Endothelial cell of hepatic sinusoid (primary cell): ENCODE results near the gene NPTXR.

Source experiments
- in situ Hi-C: cut with HindIII; loops from 2 replicates; pipeline ENCODE4 v1.10.0; 2017; ENCODE audit warnings: low sequenced_read_pairs

NPTXR gene

DNA sequence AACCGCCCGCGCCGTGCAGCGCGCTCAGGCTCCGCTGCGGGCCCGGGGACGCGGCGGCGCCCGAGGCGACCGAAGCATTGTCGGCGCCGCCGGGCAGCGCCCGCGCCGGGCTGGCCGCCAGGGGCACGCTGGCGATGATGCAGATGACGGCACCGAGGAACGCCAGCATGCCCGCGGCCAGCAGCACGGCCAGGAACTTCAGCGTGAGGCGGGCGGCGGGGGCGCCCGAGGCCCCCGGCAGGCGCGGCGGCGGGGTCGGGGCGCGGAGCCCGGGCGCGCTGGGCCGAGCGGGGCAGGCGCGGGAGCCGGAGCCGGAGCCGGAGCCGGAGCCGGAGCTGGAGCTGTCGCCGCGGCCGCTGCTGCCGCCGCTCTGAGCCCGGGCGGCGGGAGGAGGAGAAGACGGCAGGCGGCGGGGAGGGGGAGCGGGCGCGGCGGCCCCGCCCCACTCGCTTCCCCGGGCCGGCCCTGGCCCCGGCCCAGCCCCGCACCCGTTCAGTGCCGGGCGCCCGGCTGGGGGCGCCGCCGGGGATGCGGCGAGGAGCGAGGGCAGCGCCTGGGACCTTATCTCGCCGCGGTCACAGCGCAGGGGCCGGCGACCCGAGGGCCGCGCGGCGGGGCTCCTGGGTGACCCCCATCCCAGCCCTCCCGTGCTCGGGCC lies at the start of gene NPTXR:
Gene NPTXR, minus strand, starts transcription at position 372 of the 658 bp plus-strand sequence.
- in situ Hi-C loops = no loop called here

DNA sequence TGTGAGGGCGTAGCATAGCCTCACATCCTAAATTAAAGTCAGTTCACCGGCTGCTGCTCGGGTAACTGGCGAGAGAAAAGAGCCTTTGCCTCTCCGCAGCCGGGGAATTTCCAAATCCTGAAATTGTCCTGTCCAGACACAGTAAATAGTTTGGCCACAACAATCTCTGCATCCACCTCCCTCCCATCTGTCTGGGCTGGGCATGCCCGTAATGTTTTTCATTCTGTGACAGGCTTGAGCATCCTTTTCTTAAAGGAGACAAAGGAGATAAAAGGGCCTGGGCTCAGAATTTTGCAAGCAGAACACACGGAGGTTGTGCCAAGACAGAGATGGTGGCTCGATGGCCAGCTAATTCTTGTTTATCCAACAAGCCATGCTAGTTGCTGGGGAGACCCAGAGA lies 47.4 kb upstream of the NPTXR start:
- in situ Hi-C loops = no loop called here

DNA sequence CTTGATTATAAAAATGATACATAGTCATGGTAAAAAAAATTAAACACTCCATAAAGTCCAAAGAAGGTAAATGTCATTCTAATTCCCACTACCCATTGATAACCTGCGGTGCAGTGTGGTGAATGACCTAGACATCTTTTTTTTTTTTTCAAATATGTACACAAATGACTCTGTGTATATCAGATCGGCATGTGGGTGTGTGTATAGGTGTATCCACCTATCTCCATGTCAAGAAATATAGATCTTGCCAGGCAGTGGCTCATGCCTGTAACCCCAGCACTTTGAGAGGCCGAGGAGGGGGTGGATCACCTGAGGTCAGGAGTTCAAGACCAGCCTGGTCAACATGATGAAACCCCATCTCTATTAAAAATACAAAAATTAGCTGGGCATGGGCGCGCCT lies 46.5 kb upstream of the NPTXR start:
- in situ Hi-C loops = no loop called here

DNA sequence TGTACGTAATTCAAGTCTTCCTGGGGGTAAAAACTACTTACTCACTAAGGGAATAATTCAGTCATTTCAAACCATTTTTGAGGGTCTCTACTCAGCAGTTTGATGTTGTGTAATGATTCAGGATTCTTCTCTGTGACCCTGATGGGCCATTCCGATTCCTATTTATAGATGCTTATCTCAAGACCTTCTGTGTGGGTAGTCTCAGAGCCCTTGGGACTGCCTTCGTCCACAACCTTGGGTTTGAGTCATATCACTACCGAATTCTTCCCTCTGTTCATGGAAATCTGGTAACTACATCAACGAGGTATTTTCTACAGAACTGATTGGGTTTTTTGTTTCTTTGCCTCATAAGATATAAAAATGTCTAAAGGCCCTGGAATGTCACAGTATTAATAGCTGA lies 42.5 kb upstream of the NPTXR start:
- in situ Hi-C loops = no loop called here

DNA sequence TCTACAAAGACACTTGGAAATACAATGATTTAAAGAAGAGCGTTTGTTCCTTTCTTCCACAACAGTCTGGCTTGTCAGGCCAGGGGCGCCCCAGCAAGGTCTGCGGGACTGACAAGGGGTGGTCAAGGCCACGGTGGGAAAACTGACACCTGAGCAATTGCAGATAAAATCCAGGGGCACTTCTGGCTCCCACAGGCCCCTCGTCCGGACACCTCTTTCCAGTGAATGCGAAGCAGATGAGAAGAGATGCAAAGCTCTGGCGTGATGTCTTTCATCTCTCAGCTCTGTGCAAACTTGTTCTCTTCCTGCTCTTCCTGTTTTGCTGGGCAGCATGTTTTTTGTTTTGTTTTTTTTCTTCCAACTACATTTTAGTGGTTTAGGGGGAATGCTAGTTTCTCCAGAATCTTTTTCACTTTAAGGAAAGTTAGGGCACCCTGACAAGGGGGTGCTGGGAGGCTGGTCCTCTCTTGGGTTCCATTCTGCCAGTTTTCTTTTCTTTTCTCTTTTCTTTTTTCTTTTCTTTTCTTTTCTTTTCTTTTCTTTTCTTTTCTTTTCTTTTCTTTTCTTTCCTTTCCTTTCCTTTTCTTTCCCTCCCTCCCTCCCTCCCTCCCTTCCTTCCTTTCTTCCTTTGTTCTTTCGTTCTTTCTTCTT lies 39.3 kb upstream of the NPTXR start:
- in situ Hi-C loops = no loop called here

DNA sequence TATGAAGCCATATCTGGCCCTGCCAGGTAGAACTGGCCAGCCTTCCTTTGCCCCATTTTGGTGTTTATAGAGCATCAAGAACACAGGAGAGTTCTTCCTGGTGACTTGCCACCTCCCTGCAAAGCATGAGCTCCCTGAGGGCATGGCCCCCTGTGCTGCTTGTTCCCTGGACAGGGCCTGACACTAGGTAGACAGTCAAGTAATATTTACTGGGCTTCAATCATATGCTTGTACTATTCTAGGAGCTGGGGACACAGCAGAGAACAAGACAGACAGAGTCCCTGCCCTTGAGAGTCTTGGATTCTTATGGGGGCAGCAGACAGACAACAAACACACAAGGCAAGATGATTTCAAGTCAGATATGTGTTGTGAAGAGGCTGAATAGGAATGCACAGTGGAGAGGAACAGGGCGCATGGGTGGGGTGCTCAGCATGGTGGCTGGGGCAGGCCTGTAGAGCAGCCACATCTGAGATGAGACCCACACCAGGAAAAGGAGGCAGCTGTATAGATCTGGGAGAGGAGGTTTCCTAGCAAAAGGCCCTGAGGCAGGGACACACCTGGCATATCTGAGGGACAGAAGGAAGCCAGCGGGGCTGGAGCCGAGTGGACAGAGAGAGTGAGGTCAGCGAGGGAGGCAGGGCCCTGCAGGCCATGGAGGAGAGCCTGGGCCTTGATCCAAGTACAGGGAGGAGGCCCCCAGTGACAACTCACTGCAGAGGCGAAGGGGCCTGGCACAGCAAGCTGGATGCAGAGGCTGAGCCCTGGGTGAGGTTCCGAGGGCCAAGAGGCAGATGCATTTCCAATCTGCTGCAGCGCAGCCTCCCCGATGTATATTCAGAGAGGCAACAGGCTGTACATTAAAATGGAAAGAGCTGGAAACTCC lies 38.4 kb upstream of the NPTXR start:
- in situ Hi-C loops = no loop called here

DNA sequence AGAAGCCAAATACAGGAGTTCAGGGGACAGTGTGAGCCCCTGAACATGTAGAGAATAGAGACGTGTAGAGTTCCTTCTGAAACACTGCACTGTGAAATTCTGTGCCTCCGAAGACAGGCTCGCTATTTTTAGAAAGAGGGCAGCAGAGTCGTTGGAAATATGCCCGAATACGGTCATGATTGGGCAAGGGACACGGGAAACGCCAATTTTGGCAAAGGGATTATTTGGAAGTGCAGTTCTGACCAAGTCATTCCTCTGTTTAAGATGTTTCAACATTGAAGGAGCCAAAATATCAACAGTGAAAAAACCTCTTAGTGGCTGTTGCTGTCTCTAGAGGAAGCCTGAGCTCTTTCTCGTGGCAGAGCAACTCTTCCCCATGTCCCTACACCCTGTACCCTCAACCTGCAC lies 37.6 kb upstream of the NPTXR start:
- in situ Hi-C loops = no loop called here

DNA sequence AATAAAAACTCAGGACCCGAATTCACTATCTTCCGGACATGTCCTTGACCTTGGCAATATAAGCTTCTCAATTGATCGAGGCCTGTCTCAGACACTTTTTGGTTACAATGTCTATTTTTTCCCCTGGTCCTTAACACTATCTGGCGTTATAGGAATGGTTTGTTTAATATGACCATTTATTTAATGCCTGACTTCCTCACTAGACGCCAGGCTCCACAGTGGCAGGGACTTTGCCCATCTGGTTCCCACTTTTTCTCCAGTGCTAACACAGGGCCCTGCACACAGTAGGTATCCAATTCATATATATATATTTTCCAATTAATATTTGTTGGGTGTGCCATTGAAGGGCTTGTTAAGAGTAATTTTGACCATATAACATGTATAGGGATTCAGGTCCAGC lies 36.1 kb upstream of the NPTXR start:
- in situ Hi-C loops = no loop called here

DNA sequence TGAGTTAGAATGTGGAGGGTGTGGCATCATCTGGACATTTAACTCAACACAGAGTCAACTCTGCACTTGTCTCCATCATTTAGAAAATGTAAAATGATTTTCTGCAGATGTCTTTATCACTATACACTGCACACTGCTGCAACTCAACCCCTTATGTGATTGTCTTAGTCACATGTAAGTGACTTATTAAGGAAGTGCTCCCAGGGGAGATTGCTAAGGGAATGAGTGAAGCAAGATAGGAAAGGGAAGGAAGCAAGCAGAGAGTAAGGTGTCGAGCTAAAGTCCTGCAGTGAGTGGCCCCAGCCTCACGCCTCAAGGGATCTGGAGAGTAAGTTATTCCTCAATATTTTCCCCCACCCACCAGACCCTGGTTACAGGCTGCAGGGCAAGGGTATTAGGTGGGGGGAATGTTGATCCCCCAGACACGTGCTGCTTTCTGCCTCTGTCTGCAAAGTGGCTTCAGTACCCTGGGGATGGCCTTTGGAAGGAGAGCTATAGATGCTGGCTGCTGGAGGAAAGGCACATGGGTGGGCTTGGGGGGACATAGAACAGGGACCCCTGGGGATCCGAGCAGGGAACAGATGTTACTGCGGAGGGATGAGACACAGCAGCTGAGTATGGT lies 35.4 kb upstream of the NPTXR start:
- in situ Hi-C loops = no loop called here

DNA sequence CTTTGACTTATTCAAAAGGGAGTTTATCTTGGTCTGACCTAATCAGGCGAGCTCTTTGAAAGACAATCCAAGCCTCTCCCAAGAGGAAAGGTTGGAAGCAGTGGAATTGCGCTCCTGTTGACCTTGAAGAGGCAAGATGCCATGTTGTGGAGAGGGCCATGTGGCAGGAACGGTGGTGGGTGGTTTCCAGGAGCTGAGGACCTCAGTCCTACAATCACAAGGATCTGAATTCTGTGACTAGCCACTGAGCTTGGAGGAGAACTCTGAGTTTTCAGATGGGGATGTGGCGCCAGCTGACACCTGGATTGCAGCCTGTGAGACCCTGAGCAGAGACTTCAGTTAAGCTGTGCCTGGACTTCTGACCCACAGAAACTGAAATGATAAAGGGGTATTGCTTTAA lies 34.2 kb upstream of the NPTXR start:
- in situ Hi-C loops = no loop called here

DNA sequence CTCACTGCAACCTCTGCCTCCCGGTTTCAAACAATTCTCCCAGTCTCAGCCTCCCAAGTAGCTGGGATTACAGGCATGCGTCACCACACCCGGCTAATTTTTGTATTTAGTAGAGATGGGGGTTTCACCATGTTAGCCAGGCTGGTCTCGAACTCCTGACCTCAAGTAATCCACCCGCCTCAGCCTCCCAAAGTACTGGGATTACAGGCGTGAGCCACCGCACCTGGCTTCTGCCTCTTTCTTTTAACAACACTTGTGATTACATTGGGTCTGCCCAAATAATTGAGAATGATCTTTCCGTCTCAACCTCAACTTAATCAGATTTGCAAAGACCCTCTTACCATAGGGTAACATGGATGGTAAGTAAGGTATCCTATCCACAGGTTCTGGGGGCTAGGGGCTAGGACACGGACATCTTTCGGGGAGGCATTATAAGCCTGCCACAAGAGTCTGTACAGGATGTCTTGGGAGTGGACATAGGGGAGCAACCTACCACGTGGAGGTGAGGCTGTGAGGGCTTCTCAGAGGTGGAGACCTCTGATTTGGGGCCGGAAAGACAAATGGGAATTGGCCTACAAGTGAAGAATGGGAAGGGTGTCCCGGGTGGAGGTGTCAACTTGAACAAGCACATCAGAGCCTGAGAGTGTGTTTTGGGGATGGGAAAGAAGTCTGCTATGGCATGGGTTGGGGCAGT lies 30.8 kb upstream of the NPTXR start:
- in situ Hi-C loops = no loop called here

DNA sequence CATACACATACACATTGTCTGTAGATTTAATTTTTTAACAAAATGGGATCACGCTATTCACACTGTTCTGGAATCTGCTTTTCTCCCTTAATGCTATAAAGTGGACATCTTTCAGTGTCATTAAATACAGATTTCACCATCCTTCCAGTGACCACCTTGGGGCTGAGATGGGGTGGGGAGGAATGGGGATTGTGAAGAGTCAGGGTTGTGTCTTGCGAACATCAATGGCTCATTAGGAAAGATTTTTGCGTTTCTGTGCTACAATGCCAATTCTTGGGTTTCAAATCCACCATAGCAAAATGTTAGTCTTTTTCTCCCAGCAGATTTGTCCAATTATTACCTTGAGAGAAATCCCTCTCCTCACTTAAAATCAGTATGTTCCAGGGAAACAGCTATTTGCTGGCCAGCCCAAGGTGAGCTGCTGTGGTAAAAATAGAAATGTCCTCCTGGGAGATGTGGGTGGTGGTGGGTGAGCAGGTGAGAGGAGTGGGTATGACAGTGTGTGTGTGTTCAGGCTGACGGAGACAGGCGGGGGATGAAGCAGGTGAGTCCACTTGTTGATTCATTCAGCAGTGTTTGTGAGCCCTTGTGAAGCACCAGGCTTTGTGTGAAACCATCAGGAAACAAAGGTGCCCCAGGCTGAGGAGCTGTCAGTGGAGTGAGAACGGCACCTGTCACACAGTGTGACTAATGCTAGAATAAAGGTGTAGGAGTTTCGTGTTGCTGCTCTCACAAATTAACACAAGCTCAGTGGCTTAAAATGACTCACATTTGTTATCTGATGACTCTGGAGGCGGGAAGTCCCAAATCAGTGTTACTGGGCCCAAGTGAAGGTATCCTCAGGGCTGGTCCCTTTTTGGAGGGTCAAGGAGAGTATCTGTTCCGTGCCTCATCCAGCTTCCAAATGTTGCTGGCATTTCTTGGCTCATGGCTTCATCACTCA lies 29.9 kb upstream of the NPTXR start:
- in situ Hi-C loops = no loop called here

DNA sequence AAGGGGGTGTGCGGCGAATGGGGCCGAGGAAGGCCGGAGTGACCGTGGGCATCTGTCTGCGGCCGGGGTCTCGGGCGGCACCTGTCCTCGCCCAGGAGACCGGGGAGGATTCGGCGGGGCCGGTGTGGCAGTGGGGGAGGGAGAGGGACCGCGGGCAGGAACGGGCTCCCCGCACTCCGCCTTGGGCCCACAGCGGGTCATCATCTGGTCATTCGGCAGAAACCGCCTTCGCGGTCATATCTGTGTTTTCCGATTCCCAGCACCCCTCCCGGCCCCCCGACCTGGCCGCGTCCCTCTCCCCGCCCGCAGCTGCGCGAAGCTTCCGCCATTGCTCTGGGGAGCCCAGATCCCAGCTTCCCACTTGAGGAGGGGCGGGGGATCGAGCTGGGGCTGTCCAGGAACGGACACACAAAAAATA lies 29.0 kb upstream of the NPTXR start:
- in situ Hi-C loops = no loop called here

DNA sequence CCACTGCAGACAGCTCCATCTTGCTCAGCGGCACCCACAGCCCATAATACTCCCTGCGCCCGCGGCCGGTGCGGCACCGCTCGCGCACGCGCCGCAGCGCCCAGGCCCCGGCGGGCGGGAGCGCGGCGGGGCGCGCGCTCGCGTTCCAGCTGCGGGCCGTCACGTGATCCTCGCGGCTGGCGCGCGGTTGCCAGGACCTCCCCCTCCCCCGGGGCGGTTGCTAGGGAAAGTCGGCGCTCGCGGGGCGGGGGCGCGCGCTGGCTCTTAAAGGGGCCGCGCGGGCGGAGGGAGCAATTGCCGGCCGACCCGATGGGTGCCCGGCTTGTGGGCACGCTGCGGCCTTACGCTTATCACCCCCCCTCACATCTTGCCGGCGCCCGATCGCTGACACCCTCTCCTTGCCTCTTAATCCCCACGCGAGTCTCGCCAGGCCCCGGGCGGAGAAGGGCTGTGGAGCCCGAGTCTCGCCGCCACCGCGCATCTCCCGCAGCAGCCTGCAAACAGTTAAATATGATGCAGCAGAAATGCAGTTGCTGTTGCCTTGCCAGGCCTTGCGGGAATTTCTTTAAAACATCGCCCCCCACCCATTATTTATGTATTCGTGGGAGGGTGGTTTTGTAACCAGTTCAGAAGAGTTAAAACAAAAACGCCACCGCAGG lies 28.5 kb upstream of the NPTXR start, which contains the start of gene CBX6:
Gene CBX6, minus strand, starts transcription at position 45 of the 659 bp plus-strand sequence. Its CDS starts 26 bp downstream, at position 19.
- in situ Hi-C loops = no loop called here

DNA sequence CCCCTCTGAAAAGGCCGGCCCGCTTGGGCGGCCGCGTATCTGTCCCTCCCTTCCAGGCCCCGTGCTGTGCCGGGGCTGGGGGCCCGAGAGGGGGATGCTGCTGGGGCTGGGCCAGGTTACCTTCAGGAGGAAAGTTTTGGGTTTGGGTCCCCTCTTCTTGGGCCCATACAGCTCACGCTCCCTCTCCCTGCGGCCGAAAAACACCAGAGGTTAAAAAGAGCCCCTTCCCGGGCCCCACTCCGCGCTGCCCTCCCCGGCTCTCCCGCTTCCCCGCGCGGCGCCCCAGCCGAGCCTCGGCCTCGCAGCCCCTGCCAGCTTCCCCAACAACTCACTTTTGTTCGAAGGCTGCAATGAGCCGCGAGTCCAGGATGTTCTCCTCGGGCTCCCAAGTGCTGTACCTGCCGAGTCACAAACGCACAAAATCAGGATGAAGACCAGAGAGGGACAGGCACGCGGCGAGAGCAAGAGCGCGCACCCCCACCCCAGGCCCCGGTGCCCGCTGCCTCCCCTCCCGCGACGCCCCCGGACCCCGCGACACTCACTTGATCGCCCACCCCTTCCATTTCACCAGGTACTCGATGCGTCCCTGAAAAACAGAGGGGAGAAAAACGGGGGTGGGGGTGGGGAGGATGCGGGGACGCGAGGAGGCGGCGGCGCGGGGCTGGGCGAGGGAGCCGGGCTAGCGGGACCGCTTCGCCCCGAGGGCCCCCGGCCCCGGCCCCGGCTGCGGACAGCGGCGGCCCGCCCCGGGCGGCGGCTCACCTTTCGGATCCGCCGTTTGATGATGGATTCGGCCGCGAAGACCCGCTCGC lies 27.7 kb upstream of the NPTXR start:
- in situ Hi-C loops = no loop called here

DNA sequence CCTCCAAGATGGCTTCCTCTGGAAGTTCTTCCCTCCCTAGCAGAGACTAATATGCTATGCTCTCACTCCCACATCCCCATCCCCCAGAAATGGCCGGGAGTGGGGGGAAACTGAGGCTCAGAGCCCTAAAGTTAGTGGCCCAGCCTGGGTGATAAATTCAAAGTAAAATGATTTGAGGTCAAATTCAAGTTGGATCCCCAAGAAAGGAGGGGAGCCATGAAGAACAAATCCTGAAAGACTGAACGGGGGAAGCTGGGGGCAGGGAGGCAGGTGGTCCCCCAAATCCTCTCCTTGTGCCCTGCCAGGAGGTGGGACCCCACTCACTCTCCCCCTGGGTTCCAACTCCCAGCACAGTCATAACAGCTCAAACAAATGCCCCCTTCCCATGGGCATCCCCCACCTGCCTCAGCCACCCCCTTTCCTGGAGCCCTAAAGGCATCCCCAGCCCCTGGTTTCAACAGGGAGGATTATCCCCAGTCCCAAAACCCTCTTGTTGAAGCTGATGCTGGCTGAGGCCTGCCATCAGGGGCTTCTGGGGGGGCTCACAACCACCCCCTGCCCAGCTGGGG lies 27.0 kb upstream of the NPTXR start:
- in situ Hi-C loops = no loop called here

DNA sequence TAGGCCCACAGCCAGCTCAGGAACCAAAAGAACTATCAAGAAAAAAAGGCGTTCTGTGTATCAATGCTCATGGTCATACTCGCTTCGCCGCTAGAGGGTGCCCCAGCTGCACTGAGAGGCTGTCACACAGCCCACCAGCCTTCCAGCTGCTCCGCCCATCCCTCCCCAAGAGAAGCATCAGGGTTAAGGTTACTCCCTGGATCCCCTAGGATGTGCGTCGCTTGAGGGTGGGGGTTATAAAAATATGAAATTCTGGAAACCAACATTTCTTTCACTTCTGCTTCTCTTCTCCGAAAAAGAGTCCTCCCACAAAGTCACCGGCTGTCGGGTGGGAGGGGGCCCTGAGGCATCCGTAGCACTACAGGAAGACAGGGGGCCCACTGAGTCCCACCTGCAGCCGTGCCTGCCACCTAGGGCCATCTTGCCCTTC lies 26.5 kb upstream of the NPTXR start:
- in situ Hi-C loops = no loop called here

DNA sequence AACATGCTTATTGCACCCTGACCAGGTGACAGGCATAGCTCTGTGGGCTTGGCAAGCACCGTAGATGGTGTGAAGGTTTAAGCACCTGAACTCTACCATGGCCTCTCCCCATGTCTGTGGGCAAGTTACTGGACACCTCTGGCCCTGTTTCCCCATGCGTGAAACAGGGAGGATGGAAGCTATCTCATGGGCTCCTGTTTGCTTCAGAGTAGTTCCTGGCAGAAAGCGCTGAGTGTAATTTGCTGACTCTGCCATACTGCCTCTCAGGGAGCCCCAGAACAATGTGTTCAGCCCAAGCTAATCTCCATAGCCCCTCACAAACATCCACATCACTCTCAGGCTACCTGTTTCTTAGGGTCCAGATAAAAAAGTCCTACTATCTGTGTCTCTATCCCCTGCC lies 25.8 kb upstream of the NPTXR start:
- in situ Hi-C loops = no loop called here
